Measurements from ENCODE around the gene RNU6-1.
A peak's percentile ranks its signal among the peaks of the same experiment; 100 is the strongest.

The RNU6-1 gene

DNA sequence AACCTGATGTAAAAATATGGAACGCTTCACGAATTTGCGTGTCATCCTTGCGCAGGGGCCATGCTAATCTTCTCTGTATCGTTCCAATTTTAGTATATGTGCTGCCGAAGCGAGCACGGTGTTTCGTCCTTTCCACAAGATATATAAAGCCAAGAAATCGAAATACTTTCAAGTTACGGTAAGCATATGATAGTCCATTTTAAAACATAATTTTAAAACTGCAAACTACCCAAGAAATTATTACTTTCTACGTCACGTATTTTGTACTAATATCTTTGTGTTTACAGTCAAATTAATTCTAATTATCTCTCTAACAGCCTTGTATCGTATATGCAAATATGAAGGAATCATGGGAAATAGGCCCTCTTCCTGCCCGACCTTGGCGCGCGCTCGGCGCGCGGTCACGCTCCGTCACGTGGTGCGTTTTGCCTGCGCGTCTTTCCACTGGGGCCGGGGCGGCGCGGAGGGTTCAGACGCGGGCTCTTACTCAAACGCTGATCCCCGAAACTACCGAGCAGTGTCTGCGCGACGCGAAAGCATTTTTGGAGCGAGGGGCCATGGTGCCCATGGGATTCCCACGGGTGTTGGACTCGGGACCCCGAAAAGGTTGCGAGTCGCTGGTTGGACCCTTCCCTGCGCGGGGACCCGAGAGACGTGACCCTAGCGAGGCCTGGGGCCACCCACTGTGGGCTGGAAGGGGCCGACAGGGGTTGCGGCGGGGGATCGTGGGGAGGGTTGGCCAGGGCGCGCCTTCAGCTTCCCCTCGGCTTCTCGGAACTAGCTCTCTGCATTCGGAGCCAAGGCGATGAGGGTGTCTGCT is at the start of gene RNU6-1:
RNU6-1 (minus strand) TSS at position 117 of the 820 bp plus-strand sequence.
- peak; percentile 39 to 96 (median 88) for DNase-seq

DNA sequence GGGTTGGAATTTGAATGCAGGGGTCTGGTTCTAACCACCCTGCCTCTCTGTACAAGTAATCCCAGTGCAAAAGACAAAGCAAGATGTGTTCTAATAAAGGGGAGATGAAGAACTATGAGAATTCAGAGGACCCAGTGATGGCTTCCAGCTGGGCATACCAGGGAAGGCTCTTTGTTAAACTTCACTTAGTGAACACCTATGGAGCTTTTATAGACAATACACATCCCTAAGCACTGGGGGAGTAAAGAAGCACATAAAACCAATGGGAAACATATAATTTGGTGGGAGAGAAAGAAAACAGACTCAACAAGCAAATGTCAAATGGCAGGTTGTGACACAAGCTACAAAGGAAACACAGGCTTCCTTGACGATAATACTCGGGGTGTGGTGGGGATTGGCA is 47.9 kb upstream of the RNU6-1 start:
- no peak for DNase-seq

DNA sequence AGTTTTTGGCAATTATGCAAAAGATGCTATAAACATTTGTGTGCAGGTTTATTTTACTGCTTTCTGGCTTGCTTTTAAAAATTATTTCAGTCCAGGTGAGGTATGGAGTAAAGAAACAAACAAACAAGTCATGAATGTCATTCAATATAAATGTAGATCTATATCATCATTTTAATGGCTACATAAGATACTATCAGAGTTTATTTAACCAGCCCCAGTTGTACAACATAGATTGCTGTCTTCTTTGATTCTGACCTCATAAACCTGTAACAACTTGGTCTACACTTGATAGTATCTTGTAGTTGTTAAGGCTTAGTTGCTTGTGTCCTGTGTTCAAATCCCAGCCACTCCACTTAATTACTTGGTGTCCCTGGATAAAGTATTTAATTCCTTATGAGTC is 46.0 kb upstream of the RNU6-1 start:
- no peak for DNase-seq

DNA sequence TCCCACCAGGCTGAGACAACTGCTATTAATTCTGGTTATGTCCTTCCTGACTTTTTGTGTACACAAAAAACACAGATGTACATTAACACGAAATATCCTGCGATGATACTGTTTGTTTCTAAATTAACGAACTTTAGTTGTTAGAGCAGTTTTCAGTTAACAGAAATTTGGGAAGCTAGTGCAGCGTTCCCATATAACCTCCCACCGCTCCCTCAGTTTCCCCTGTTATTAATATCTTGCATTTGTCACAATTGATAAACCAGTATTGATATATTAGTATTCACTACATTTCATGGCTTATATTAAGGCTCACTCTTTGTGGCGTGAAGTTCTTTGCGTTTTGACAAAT is 45.3 kb upstream of the RNU6-1 start:
- DNase-seq, result no peak

DNA sequence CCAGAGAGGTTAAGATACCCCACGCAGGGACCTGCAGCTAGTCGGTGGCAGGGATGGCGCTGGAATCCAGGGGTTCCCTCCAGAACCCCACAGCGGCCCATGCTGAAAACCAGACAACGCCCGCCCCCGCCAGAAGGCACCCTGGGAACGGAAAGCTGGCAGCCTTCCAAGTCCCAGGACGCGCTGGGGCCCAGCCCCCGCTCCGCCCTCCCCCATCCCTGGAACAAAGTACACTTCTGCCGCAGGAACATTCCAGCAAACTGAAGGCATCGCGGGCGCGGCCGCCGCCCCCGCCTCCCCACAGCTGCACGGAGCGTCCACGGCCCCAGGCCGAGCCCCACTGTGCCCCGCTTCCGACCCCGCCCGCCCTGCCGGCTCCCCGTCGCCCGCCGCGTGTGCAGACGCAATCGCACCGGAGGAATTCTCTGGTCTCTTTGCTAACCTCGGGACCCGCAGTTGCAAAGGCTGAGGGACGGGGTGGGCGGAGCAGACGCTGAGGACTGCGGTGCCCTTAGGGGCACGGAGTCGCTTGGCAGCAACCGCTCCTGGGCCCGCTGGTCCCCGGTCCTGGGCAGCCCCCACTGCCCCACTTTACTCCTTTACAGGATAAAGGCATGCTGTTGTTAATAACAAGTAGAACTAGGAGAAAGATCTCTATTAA is 44.8 kb upstream of the RNU6-1 start:
- peak in 53 of 56 donors; percentile 12 to 91 (median 56) for DNase-seq

DNA sequence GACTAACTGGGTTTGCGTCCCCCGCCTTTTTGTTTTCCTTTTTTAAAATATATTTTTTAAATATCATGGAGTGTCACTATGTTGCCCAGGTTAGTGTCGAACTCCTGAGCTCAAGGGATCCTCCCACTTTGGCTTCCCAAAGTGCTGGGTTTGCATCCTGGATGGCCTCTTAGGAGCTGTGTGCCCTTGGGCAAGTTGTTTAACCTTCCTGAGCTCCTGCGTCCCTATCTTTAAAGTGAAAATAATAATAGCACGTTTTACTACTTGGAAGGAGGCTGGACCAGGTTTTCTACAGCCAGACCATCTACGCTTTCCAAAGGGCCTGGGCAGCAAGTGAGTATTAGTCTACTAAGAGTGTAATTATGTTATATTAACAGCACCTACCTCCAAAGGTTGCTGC is 44.2 kb upstream of the RNU6-1 start:
- DNase-seq, result no peak

DNA sequence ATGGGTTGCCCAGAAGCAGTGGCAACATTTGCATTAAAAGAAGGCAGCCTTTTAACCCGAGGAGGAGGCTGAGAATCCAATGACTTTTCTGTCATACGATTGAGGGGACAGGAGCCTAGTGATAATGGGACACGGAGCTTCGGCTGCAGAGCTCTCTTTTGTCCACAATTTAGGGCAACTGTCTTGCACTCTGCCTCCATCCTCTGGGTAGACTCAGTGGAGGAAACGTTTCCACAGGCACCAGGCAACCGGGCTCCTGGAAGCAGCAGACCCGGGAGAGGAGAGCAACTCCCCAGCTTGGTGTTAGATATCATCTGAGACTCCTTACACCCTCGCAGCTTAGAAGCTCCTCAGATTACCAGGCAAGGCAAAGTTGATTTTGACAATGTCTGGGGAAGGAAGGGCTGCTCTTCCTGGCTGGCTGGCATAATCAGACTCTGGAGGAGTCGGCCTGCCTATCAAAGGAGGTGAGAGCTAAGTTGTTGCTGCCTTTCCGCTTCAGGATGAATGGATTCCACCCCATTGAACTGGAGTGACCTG is 43.5 kb upstream of the RNU6-1 start:
- DNase-seq, result peak in 5 of 56 donors; percentile 2 to 14 (median 8)

DNA sequence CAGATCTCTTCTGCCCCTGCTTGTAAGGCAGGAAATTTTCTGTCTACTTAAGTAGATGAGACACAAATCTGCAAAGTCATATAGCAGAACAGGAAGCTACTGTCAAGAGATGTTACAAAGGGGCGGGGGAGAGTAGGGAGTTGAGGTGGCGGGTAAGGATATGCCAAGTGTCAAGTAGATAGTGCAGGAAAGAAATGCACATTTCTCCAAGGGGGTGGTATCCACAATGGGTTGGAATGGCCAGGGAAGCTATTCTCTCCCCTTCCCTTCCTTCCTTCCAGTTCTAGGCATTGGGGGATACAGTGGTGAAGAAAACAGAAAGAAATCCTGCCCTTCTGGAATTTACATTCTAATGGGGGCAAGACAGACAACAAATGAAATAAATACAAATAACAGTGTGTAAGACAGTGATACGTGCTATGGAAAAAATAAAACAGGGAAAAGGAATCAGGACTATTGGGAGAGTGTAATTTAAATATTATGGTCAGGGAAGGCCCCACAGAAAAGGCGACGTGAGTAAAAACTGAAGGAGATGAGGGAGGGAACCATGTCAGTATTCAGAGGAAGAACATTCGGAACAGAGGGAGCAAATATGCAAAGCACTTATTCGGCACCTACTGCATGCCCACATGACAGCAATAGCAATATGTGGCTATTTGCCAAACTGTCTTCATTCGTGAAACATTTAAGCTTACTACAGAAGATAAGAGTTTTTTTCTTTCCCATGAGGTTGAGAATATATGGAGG is 42.8 kb upstream of the RNU6-1 start:
- peak in 1 of 56 donors; percentile 2 for DNase-seq

DNA sequence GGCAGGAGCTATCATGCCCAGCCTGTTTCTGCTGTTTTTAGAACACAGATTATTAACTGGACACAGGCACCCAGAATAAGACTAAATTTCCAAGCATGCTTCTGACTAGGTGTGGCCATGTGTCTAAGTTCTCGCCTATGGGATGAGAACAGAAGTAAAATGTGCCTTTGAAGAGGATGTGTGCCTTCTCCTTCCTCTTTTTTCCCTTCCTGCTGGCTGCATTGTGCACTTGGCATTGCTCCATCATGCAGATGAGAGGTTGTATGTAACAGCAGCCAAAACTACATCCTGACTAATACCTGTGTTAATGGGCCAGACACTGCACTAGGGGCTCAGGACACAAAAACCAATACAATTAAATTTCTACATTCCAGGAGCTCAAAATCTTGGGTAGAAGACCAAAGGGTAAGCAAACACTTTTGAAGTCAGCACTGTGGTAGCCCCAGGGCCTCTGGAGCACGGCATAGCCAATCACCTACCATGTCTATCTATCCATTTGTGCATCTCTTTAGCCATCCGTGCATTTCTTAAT is 40.9 kb upstream of the RNU6-1 start:
- peak in 2 of 56 donors; percentile 1 to 3 for DNase-seq

DNA sequence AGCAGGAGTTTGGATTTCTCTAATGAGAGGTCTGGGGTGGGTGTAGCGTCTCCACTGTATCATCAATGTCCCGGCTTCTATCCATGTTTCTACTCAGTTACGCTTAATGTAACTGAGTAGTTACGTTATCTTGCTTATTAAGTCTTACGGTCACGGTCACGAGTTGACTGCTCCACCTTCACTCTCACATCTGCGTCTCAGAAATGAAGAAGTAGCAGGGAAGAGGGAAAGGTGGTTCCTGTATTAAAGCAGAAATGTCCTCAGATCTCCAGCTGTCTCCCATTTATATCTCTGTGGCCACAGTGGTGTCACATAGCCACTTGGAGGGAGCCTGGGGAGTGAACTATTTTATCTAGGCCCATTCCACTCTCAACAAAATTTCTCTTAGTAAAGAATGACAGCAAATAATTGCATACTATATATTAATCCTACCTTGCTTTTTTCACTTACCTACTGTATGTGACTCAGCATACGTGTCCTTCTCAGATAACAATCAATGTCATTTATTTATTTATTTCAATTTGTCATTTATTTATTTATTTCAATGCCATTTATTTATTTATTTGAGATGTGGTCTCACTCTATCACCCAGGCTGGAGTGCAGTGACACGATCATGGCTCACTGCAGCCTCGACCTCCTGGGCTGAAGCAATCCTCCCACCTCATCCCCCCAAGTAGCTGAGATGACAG is 39.7 kb upstream of the RNU6-1 start:
- no peak for DNase-seq

DNA sequence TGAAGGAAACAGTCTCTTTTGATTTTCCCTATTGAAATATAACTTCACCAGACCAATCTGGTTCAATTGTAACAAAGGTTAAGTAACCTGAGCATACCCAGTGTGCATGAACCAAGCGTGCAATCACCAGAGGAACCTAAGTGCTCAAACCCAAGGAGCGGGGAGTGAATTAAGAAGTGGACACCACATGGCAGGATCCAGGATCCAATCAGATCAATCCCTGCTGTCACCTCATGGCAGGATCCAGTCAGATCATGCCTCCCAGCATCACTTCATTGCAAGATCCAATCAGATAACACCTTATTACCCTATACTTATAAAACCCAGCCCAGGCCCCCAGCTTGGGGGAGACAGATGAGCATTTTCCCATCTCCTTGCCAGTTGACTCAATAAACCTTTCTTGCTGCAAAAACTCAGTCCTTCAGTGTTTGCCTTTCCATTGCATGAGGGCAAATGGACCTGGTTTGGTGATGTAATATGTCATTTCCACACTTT is 38.9 kb upstream of the RNU6-1 start:
- no peak for DNase-seq

DNA sequence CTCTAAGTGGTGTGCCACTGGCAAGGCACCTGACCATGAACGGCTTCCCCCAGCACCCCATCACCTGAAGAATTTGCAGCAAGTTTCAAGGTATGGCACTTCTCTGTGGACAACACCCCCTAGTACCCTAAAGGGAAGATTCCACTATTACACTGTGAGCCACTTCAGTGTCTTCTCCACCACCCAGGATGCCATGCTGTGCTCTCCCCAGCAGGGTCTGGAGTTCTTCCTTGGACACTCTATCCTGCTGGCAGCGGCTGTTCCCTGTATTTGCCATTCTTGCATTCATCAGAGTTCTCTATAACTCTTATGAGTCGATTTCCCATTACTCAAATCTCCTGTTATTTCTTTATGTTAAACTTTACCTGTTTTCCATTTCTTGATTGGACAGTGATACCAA is 33.9 kb upstream of the RNU6-1 start:
- no peak for DNase-seq

DNA sequence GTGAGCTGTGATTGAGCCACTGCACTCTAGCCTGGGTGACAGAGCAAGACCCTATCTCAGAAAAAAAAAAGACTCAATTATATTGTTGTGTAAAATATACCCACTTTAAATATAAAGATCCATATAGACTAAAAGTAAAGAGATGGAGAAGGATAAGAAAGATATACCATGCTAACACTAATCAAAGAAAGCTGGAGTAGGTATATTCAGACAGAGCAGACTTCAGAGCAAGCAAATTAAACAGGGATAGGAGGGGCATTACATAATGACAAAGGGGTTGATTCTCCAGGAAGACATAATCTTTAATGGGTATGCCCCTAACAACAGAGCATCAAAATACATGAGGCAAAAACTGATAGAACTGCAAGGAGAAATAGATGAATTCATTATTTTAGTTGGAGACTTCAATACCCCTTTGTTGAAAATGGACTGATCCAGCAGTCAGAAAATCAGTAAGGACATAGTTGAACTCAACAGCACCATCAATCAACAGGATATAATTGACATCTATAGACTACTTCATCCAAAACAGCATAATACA is 31.1 kb upstream of the RNU6-1 start:
- DNase-seq, result no peak

DNA sequence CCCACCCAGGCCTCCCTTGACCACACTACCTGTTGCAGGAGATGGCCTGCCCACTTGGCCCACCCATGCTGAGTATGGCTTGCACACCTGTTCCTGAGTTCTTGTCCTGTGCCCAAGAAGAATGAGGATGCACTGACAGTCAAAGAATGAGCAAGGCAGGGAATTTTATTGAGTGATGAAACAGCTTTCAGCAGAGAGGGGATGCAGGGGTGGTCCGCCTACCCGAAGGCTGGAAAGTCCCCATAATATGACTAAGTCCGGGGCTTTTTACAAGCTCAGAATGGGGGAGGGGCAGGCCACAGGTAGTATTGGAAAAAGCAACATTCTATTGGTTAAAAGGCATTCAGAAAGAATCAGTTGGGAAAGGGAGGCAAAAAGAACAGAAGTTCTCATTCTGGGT is 29.9 kb upstream of the RNU6-1 start:
- no peak for DNase-seq

DNA sequence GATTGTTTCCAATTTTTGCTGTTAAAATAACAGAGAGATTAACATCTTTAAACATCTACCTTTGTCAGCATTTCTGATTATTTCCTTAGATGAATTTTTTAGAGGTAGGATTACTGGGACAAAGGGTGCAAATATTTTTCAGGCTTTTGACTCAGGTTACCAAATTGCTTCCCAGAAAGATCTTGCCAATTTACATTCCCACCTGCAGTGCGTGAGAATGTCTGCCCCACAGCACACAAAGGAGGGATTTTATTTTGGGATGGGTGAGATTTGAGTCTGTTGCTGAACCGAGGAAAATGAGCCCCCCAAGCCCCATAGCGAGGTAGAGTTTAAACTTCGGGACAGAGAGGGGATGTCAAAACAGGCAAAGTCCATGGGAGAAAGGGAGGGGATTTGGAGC is 25.9 kb upstream of the RNU6-1 start:
- no peak for DNase-seq

DNA sequence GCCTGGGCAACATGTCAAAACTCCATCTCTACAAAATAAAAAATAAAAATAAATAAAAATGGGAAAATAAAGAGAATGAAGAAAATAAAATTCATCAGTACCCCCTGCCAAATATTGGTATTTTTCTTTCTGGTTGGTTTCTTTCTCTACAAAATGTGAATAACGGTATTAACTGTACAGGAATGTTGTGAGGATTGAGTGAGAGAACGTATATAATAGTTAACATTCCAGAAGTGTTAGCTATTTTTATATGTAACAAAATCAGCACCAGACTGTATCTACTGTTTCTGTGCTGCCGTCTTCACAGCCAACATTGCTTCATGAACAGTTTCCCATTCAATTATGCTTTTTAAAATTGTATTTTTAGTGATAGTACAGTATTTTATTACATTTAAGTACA is 25.5 kb upstream of the RNU6-1 start:
- no peak for DNase-seq

DNA sequence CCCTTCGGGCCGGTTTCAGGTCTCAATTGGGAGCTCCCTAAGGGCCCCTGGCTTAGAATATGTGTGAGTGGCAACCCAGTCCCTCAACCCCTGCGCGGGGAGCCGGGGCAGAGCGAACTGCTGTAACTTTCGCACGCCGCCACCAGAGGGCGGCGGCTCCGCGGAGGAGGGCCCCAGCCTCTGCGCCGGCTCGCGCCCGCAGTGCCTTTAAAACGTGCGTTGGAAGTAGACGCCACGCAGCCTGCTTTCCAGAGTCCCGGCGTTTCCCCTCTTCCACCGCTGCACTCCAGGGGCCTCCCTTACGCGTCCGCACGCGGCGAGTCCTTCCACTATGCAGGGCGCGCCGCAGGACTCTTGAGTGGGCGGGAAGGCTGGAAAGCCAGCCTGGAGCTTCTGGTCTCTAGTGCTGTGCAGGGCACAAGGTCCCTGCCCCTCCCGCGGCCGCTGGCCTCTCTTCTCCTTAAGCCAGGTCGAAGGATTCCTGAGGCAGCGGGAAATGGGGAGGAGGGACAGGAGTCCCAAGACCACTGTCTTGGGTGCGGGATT is 23.7 kb upstream of the RNU6-1 start:
- peak in 49 of 56 donors; percentile 23 to 82 (median 60) for DNase-seq

DNA sequence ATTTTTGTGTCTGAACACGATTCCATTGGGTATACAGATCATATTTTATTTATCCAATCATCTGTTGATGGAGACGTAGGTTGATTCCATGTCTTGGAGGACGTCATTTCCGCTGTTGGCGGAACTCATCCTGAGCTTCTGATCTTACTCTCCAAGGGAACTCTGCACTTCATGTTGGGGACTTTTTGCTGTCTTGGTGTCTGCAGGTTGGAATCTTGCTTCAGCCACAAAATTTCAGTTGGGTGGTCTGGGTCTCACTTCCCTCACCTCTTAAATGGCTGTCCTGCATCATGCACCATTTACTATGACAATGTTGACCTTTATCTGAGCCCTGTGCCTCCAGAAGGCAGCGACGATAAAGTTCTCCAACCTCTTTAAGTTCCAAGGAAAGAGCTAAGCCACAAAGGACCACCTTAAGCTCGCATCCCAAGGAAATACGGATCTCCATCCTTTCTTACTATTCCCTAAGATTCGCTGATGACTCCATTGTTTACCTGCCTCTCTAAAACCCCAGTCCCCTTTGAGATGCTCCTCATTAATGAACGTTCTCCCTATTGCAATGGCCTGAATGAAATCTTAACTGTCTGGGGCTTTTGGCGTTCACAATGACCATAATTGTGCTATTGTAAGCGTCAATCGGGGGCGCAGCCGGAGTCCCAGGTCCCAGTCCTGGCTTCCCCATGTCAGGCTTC is 23.1 kb upstream of the RNU6-1 start:
- DNase-seq, result no peak

DNA sequence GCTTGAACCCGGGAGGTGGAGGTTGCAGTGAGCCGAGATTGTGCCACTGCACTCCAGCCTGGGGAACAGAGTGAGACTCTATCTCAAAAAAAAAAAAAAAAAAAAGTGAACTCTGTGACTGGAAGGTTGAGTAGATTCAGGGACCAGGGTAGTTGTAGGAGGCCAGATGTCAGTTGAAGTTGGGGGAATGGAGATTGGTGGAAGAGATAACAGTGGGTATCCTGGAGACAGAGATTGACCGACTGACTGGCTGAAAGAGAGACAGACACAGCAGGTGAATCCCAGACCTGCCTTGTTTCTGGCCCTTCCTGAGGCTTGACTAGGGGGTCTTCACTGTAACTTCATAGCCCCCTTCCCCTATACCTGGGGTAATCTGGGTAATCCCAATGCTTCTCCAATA is 22.1 kb upstream of the RNU6-1 start:
- DNase-seq, result no peak
